K562 (cell line): ENCODE measurements around the gene LIPE. TPM values are rescaled to one million over a fixed set of nuclear protein-coding genes. Genes with fewer than 3 reads are reported as not detected.

ENCODE experiments used
- HDAC8 ChIP-seq: fragments of 450-650 bp; IDR thresholded peaks from 2 replicates; pipeline ENCODE4 v1.6.1; 2016; ENCODE audit warnings: mild to moderate bottlenecking, missing genetic modification characterization, moderate library complexity, missing compliant biosample characterization
- RUNX1 ChIP-seq: sonication (generic); IDR thresholded peaks from 2 replicates; pipeline ENCODE4 v1.6.1; 2016; ENCODE audit warnings: antibody characterized with exemption, low read depth
- ZNF408 ChIP-seq: fragments of 250-450 bp; sonication (Bioruptor Pico); IDR thresholded peaks from 2 replicates; pipeline ENCODE4 v1.4.0; 2020; ENCODE audit warnings: low read depth, mild to moderate bottlenecking, moderate library complexity
- polyA plus RNA-seq, 8 experiments: library from polyadenylated mRNA; depleted of rRNA in 4 of 8; stranded (reverse) in 5 of 8; unstranded in 3 of 8; fragments of >200 nt; fragmentation: Nextera tagmentation in 2 of 8; fragmentation: Illumina TruSeq in 1 of 8; extraction: Ambion mirVana in 2 of 8; extraction: Trizol in 1 of 8; gene quantifications; 2 replicates each; pipeline versions ENCODE4 v1.2.1 to v1.2.3, GENCODE V29; 2011 to 2014; ENCODE audit warnings: inconsistent platforms in 1 of 8, missing spikeins in 1 of 8
- total RNA-seq, 7 experiments: library from RNA; depleted of rRNA in 6 of 7; stranded (reverse); fragments of >200 nt in 6 of 7; fragmentation: Illumina TruSeq in 2 of 7; extraction: Trizol in 2 of 7; gene quantifications; 2 replicates each; pipeline versions ENCODE4 v1.2.1 to v1.2.3, GENCODE V29; 2011 to 2021; ENCODE audit warnings: low replicate concordance in 1 of 7
- TF ChIP-seq, protein P1 (sequence below), 2 experiments: fragments of 450-650 bp; formaldehyde crosslinking in 1 of 2; IDR thresholded peaks; 2 replicates each; pipeline versions ENCODE4 v1.4.0 to v1.6.1; 2014 to 2020; ENCODE audit warnings: mild to moderate bottlenecking in 2 of 2, borderline replicate concordance in 1 of 2, low read depth in 1 of 2
- TF ChIP-seq, protein P2 (sequence below): IDR thresholded peaks from 2 replicates; pipeline ENCODE4 v1.6.1; 2012; ENCODE audit warnings: low read depth, low read length, improper control_type of control experiment, borderline replicate concordance
- TF ChIP-seq, protein P3 (sequence below), 2 experiments: fragments of 450-650 bp in 1 of 2; sonication (generic) in 1 of 2; formaldehyde crosslinking in 1 of 2; IDR thresholded peaks; 2 replicates each; pipeline versions ENCODE4 v1.7.1 to v1.9.0; 2016 to 2022; ENCODE audit warnings: inconsistent platforms in 1 of 2, mild to moderate bottlenecking in 1 of 2, missing genetic modification reagents in 1 of 2

The LIPE gene
- total and polyA plus RNA-seq, 9 of the 15 experiments (the other 6 are each of a cell fraction or from before 2014, with no cell fraction given) = 0.22 TPM; not detected in 8

DNA sequence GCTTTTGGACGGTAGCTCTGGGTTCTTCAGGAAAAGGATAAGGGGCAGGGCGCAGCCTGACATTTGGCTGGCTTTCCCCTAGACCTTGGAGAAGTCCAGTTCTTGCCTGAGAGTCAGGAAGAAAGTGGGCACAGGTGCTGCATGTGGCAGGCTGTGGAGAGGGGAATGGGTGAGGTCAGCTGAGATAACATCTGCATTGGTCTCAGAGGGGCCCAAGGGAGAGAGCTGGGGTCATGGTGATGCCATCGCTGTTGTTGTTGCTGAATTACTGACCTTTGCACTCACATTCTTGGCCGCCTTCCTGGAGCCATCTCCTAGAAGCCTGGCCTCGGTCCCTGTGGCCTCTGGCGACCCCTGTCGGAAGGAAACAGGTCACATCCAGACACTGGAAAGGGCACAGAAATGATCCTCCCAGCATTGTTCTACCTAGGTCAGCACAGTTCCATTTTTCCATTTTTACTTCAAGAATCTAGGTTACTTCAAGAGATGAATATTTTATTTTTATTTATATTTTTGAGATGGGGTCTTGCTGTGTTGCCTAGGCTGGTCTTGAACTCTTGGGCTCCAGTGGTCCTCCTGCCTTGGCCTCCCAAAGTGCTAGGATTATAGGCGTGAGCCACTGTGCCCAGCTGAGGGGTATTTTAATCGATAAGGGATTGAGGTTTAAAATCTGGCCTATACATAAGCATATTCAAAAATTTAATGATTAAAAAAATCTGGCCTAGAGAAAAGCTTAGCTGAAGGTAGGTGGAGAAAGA is 6.5 kb upstream of the LIPE start (continued):
- TF ChIP-seq, protein P1, sequence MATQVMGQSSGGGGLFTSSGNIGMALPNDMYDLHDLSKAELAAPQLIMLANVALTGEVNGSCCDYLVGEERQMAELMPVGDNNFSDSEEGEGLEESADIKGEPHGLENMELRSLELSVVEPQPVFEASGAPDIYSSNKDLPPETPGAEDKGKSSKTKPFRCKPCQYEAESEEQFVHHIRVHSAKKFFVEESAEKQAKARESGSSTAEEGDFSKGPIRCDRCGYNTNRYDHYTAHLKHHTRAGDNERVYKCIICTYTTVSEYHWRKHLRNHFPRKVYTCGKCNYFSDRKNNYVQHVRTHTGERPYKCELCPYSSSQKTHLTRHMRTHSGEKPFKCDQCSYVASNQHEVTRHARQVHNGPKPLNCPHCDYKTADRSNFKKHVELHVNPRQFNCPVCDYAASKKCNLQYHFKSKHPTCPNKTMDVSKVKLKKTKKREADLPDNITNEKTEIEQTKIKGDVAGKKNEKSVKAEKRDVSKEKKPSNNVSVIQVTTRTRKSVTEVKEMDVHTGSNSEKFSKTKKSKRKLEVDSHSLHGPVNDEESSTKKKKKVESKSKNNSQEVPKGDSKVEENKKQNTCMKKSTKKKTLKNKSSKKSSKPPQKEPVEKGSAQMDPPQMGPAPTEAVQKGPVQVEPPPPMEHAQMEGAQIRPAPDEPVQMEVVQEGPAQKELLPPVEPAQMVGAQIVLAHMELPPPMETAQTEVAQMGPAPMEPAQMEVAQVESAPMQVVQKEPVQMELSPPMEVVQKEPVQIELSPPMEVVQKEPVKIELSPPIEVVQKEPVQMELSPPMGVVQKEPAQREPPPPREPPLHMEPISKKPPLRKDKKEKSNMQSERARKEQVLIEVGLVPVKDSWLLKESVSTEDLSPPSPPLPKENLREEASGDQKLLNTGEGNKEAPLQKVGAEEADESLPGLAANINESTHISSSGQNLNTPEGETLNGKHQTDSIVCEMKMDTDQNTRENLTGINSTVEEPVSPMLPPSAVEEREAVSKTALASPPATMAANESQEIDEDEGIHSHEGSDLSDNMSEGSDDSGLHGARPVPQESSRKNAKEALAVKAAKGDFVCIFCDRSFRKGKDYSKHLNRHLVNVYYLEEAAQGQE (IDR thresholded peaks at IDR 0.05; ENCODE audit: borderline replicate concordance) = peak; percentile 70
- TF ChIP-seq, protein P1 (CRISPR knock-in tag; IDR thresholded peaks at IDR 0.05; ENCODE audit: low read depth) = no peak
- TF ChIP-seq, protein P2, sequence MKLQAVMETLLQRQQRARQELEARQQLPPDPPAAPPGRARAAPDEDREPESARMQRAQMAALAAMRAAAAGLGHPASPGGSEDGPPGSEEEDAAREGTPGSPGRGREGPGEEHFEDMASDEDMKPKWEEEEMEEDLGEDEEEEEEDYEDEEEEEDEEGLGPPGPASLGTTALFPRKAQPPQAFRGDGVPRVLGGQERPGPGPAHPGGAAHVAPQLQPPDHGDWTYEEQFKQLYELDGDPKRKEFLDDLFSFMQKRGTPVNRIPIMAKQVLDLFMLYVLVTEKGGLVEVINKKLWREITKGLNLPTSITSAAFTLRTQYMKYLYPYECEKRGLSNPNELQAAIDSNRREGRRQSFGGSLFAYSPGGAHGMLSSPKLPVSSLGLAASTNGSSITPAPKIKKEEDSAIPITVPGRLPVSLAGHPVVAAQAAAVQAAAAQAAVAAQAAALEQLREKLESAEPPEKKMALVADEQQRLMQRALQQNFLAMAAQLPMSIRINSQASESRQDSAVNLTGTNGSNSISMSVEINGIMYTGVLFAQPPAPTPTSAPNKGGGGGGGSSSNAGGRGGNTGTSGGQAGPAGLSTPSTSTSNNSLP = no peak
- TF ChIP-seq, protein P3, sequence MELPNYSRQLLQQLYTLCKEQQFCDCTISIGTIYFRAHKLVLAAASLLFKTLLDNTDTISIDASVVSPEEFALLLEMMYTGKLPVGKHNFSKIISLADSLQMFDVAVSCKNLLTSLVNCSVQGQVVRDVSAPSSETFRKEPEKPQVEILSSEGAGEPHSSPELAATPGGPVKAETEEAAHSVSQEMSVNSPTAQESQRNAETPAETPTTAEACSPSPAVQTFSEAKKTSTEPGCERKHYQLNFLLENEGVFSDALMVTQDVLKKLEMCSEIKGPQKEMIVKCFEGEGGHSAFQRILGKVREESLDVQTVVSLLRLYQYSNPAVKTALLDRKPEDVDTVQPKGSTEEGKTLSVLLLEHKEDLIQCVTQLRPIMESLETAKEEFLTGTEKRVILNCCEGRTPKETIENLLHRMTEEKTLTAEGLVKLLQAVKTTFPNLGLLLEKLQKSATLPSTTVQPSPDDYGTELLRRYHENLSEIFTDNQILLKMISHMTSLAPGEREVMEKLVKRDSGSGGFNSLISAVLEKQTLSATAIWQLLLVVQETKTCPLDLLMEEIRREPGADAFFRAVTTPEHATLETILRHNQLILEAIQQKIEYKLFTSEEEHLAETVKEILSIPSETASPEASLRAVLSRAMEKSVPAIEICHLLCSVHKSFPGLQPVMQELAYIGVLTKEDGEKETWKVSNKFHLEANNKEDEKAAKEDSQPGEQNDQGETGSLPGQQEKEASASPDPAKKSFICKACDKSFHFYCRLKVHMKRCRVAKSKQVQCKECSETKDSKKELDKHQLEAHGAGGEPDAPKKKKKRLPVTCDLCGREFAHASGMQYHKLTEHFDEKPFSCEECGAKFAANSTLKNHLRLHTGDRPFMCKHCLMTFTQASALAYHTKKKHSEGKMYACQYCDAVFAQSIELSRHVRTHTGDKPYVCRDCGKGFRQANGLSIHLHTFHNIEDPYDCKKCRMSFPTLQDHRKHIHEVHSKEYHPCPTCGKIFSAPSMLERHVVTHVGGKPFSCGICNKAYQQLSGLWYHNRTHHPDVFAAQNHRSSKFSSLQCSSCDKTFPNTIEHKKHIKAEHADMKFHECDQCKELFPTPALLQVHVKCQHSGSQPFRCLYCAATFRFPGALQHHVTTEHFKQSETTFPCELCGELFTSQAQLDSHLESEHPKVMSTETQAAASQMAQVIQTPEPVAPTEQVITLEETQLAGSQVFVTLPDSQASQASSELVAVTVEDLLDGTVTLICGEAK (IDR thresholded peaks at IDR 0.05) = no peak
- TF ChIP-seq, protein P3 (CRISPR knock-in tag; IDR thresholded peaks at IDR 0.05) = no peak
- 0 out of 2 replicates have a peak, but pooled peaks have one; percentile 32 for TF ChIP-seq HDAC8
- TF ChIP-seq ZNF408 = no peak
- TF ChIP-seq RUNX1 = no peak
